SU-DHL-6 (cell line): ENCODE results near the gene CASP1.
"Not testable (repeated sequence)": the region's sequence is repeated elsewhere in the genome, so short reads cannot be mapped to it uniquely, and the experiment has no call there.

Source experiments
- H2AFZ ChIP-seq: fragments of 200-600 bp; sonication (generic); 2 replicates; pipeline ENCODE4 v1.6.1; 2014; ENCODE audit warnings: low read depth, mild to moderate bottlenecking, moderate library complexity, mixed read lengths, antibody characterized with exemption, low read length; ENCODE audit not compliant: severe bottlenecking
- H3F3A ChIP-seq: fragments of 200-600 bp; shearing (Covaris generic); 2 replicates; pipeline ENCODE4 v1.6.0; 2016; ENCODE audit warnings: antibody characterized with exemption, mild to moderate bottlenecking; ENCODE audit not compliant: insufficient read depth
- H3K27ac ChIP-seq: fragments of 200-600 bp; sonication (generic); 2 replicates; pipeline ENCODE4 v1.5.1; 2016; ENCODE audit warnings: low read depth, mild to moderate bottlenecking, low read length, moderate library complexity, mixed read lengths
- H3K27me3 ChIP-seq: fragments of 200-600 bp; sonication (generic), shearing (Covaris generic); 2 replicates; pipeline ENCODE4 v1.6.0; 2014; ENCODE audit warnings: mild to moderate bottlenecking, low read length
- H3K36me3 ChIP-seq: fragments of 200-600 bp; sonication (generic); 2 replicates; pipeline ENCODE4 v1.6.1; 2014; ENCODE audit warnings: mild to moderate bottlenecking, low read length, mixed read lengths
- H3K4me2 ChIP-seq: fragments of 300-600, 200-600 bp; shearing (Covaris generic), sonication (generic); 2 replicates; pipeline ENCODE4 v1.6.0; 2014; ENCODE audit warnings: low read length, low read depth, mild to moderate bottlenecking; ENCODE audit not compliant: poor library complexity, severe bottlenecking
- H3K4me3 ChIP-seq: fragments of 200-600 bp; sonication (generic); 2 replicates; pipeline ENCODE4 v1.5.1; 2014; ENCODE audit warnings: antibody characterized with exemption, low read length, mild to moderate bottlenecking, mixed read lengths; ENCODE audit not compliant: insufficient read depth, poor library complexity, severe bottlenecking
- H3K79me2 ChIP-seq: fragments of 200-600 bp; sonication (generic); 2 replicates; pipeline ENCODE4 v1.6.1; 2014; ENCODE audit warnings: mild to moderate bottlenecking, low read length, moderate library complexity; ENCODE audit not compliant: insufficient read depth
- H3K9ac ChIP-seq: fragments of 200-600 bp; sonication (generic); 2 replicates; pipeline ENCODE4 v1.7.0; 2014; ENCODE audit warnings: mild to moderate bottlenecking, low read length
- H3K9me2 ChIP-seq: fragments of 200-600 bp; sonication (generic); replicated peaks from 2 replicates; pipeline ENCODE4 v1.6.1; 2014; ENCODE audit warnings: low read length; ENCODE audit not compliant: insufficient read depth
- H3K9me3 ChIP-seq: fragments of 200-600 bp; sonication (generic); 2 replicates; pipeline ENCODE4 v1.6.1; 2014; ENCODE audit warnings: low read length, mixed read lengths; ENCODE audit not compliant: insufficient read depth
- H4K20me1 ChIP-seq: fragments of 200-600 bp; sonication (generic); 2 replicates; pipeline ENCODE4 v1.6.1; 2014; ENCODE audit warnings: low read depth, mild to moderate bottlenecking, antibody characterized with exemption, low read length, moderate library complexity, mixed read lengths
- CTCF ChIP-seq: fragments of 200-600 bp; sonication (generic); IDR thresholded peaks from one replicate; pipeline ENCODE4 v1.5.1; 2017; ENCODE audit warnings: antibody characterized with exemption, mild to moderate bottlenecking, low read length, moderate library complexity; ENCODE audit not compliant: insufficient read depth, poor library complexity, severe bottlenecking
- EZH2phosphoT487 ChIP-seq: fragments of 200-600 bp; sonication (generic), shearing (Covaris generic); conservative IDR thresholded peaks from 2 replicates; pipeline ENCODE4 v1.6.1; 2018; ENCODE audit warnings: mild to moderate bottlenecking, antibody characterized with exemption, low read length, moderate library complexity, mixed read lengths

The CASP1 gene

GRCh38 chr11:105071089-105071732, 36.3 kb upstream of the CASP1 start:
- H3K9me2 ChIP-seq: no peaks in the 10 kb centered on the region
- no peaks in the 10 kb centered on the region for H3K9me3 ChIP-seq
- H3K27me3 ChIP-seq: no peaks in the 10 kb centered on the region
- no peaks in the 10 kb centered on the region for H3K36me3 ChIP-seq
- no peak overlapping the region for H3K27ac ChIP-seq
- H4K20me1 ChIP-seq: no peaks in the 10 kb centered on the region
- no peaks in the 10 kb centered on the region for H3F3A ChIP-seq
- H3K9ac ChIP-seq: no peak overlapping the region
- H3K4me3 ChIP-seq: no peak overlapping the region
- no peak overlapping the region for H2AFZ ChIP-seq
- TF ChIP-seq CTCF: no peak
- no peak for TF ChIP-seq EZH2phosphoT487
- H3K79me2 ChIP-seq: no peaks in the 10 kb centered on the region
- H3K4me2 ChIP-seq: no peak overlapping the region

GRCh38 chr11:105070306-105070705, 35.4 kb upstream of the CASP1 start:
- Histone ChIP-seq H3K4me2 (no peak overlapping the region), H2AFZ (no peak overlapping the region), H3F3A (no peaks in the 10 kb centered on the region), H4K20me1 (no peaks in the 10 kb centered on the region), H3K36me3 (no peaks in the 10 kb centered on the region), H3K4me3 (no peak overlapping the region), H3K9me3 (no peaks in the 10 kb centered on the region), H3K9me2 (no peaks in the 10 kb centered on the region), H3K27ac (no peak overlapping the region), H3K79me2 (no peaks in the 10 kb centered on the region), H3K27me3 (no peaks in the 10 kb centered on the region), H3K9ac (no peak overlapping the region)
- TF ChIP-seq CTCF (no peak), EZH2phosphoT487 (no peak)

- H3K36me3 ChIP-seq, H3K27me3 ChIP-seq, H3K9me3 ChIP-seq, H4K20me1 ChIP-seq, H3K27ac ChIP-seq, H3K9ac ChIP-seq, H3K4me3 ChIP-seq, H3F3A ChIP-seq, H3K79me2 ChIP-seq, H2AFZ ChIP-seq, H3K9me2 ChIP-seq, H3K4me2 ChIP-seq: not testable (repeated sequence)
Measured at GRCh38 chr11:105069749-105070148, 34.8 kb upstream of the CASP1 start.

GRCh38 chr11:105063245-105063941, 28.4 kb upstream of the CASP1 start:
- not testable (repeated sequence) for H3K9me3 ChIP-seq, H3K79me2 ChIP-seq, H4K20me1 ChIP-seq, H3K4me3 ChIP-seq, H3K9me2 ChIP-seq, H3K27ac ChIP-seq, H3K9ac ChIP-seq, H2AFZ ChIP-seq, H3K4me2 ChIP-seq, H3K27me3 ChIP-seq, H3F3A ChIP-seq, H3K36me3 ChIP-seq
